Activated CD4-positive, alpha-beta T cell treated with anti-CD3 and anti-CD28 coated beads, Interleukin-2, amount 50 U/mL, for 4 hours (primary cell): ENCODE results near the gene SSTR5.

ENCODE experiments used
- DNase-seq, 2 experiments: peaks; one replicate each; pipeline ENCODE4 v3.0.0-alpha.2; 2020

The SSTR5 gene

DNA sequence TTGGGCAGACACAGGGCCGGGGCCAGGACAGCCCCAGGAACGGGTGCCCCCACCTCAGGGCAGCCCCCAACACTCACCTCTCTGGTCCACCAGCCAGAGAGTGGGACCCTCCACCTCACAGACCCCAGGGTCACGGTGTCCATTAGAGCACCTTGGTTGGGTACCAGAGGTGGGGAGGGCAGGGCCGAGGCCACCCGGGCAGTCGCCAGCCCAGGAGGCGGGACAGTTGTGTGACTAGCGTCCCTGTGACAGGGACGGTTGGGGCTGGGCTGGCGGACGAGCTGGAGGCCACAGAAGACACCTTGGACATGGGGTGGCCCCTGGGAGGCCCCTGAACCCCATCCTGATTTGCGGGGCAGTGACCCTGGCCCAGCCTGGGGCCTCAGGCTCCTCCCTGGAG is 35.2 kb downstream of the SSTR5 start:
- no peak for DNase-seq

DNA sequence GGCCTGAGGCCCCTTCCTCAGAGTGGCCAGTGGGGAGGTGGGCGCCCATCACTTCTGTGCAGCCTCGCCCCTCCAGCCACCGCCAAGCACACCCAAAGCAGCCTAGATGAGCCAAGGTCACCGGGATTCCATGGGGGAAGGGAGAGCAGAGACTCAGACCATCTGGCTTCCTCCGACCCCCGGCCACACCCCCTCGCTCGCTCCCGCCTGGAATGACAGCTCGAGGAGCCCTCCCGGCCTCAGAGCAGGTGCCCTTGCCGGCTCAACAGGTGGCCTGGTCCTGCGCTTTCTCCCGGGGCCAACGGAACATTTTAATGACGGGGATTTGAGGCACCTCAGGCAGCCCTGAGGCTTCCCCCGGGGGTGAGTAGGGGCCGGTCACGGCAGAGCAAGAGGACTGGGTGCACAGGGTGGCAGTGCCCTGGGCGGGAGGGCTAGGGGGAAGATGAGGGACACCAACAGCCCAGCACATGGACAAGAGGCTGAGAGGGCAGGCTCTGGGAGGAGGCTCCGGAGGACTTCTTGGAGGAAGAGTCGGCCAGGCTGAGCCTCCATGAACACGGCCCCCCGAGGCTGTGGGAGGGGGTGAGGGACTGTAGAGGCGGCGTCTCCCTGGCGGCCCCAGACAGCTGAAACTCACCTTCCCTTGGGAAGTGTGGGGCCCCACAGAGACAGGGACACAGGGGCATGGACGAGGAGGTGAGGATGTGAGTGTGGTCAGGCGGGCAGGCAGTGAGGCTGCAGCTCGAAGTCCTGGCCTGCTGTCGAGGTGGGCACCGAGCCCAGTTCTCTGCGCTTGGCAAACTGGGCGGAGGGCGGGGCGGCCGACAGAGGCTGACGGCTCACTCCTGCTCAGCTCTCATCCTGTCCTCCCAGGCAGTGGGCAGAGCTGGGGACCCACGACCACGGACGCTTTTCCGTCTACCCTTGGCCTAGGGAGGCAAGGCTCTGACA is 36.0 kb downstream of the SSTR5 start:
- no peak for DNase-seq

DNA sequence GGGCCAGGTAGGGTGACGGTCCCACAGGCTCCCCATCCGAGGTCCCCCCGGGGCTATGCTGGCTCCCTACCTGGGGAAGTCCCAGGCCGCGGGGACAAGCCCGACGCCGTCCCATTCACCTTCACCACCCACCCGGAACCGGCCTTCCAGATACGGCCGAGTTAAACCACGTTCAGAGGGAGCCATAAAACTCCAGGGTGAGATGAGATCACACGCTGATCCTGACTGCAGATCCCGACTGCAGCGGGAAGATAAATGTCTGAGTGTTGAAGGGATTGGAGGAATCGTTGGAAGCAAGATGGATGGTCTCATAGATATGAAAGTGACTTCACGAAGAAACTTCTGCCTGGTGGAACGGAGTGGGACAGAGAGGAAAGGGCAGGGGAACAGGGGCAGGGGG is 37.1 kb downstream of the SSTR5 start:
- DNase-seq: no peak

DNA sequence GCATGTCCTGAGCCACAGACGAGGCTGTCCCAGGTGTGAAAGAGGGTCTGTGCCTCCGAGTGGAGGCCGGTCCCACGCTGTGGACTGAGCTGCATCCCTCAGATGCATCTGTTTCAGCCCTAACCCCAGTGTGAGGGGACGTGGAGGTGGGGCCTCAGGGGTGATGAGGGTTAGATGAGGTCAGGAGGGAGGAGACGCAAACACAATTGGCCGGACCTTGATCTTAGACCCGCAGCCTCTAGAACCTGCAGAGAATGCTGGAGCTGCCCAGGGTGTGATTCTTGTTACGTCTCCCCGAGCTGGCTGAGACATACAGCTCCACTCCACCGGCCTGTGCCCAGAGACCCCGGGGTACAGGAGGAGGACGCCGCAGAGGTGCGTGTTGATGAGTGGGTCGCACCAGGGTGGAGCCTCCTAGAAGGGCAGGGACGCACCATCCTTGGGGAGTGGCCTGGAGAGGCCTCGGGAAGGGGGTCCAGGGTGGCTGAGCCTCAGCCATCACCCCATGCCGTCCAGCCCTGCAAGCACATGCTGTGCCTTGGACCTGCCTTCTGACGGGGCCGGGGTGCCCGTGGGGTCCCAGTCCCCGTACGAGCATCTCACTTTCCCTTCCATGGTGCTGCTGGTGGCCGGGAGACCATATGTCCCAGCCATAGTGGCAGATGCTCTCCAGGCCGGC is 40.1 kb downstream of the SSTR5 start:
- DNase-seq: no peak

DNA sequence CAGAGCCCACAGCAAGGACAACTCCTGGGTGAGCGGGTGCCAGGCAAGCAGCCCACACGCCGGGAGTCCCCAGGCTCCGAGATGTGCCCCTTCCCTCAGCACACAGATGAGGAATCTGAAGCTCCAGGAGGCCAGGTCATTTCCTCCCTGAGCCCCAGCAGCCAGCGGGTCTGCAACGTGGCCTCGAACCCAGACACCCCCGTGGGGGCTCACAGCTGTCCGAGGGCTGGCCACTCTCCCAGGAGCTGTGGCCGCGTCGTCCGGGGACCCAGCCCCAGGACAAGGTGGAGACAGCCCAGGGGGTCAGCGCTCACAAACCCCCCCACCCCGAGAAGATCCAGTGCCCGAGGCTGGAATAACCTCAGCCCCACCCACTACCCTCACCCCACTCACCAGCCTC is 40.9 kb downstream of the SSTR5 start:
- DNase-seq: no peak

DNA sequence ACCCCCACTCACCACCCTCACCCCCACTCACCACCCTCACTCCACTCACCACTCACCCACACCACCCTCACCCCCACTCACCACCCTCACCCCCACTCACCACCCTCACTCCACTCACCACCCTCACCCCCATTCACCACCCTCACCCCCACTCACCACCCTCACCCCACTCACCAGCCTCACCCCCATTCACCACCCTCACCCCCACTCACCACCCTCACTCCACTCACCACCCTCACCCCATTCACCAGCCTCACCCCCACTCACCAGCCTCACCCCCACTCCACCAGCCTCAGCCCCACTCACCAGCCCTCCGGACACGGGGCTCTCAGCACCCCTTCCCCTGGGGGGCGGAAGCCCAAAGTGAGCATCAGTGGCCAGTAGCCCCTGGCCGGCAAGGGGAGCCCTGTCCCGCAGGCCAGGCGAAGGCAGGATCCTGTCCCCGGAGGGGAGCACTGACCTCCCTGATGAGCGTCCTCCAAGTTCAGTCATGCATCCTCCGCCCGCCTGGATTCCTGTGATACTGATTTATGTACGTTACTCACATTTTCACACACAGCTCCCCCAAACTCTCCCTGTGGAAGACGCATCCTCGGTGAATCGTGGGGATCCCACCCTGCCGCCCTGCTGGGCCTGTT is 41.5 kb downstream of the SSTR5 start:
- DNase-seq: no peak

DNA sequence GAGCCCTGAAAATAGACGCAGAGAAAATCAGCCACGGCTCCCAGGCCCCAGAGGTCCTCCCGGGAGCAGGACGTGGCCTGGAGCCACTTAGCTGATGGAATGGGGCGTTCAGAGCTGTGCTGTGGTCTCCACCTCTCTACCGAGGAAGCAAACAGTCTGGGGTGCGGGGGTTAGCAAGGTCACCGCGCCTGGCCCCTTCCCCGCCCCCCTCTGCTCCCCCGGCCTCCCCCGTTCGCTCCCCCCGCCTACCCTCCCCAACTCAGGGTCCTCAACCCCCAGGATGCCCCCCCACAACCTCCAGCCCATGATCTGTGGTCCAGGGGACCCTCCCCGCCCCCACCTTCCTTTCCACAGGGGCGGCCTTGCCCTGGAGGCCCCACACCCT is 44.1 kb downstream of the SSTR5 start:
- DNase-seq: no peak

DNA sequence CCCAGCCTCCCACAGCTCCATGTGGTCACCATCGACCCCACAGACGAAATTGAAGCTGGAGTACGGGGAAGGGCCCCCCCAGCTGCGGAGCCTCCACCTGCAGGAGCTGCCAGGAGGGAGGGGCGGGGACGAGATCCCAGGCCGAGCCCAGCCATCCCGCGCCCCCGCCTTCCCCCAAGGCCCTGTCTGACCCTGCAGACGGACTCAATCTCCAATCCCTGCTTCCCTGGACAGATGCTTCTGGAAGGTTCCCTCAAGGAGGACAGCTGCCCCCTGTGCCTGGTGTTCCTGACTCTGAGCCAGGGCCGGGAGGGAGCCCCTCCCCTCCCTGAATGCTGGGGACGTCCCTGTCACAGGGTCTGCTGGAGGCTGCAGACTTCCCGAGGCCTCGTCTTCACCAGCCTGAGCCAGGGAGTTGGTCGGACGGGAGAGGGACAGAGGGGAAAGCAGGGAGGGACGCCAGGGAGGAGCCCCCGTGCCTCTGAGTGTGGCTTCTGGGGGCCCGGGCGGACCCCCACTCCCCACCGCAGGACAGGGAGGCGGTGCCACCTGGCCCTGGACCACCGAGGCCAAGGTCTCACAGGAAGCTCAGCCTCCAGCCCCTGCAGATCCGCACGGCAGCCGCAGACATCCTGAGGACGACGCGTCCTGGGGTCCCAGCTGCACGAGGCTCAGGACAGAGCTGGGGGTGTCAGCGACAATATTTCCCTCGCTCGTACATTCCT is 44.8 kb downstream of the SSTR5 start:
- no peak for DNase-seq

DNA sequence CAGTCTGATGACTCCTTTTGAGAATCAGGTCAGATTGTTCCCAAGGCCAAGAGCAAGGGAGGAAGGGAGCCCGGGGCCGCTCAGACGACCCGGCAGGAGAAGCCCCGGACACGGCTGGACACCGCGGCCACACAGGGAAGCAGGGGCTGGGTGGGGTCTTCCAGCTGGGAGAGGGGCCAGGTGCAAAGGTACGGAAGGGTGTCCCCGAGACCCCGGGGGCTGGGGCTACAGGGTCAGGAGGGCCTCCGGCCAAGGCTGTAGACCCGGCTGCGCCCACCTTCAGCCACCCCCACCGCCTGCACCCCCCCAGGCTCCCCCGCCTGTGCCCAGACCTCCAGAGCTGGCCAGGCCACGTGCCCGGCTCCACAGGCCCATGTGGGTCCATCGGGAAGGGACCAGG is 45.4 kb downstream of the SSTR5 start:
- DNase-seq: no peak

DNA sequence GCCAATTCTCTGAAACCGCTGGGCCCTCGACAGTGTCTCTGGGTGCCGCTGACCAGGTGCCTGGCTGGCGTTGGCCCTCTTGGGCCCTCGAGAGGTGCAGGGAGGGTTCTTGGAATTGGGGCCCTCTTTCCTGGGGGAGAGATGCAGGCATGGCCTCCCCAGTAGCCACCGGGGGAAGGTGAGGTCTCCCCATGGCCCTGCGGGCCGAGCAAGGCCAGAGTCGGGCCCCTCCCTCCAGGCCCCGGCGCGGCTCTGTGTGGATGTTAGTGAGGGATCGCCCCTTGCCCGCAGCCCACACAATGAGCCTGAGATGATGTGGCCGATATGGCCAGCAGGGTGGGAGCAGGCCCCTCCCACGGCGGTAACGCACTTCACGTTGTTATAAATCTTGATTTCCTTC is 46.6 kb downstream of the SSTR5 start:
- DNase-seq: no peak

DNA sequence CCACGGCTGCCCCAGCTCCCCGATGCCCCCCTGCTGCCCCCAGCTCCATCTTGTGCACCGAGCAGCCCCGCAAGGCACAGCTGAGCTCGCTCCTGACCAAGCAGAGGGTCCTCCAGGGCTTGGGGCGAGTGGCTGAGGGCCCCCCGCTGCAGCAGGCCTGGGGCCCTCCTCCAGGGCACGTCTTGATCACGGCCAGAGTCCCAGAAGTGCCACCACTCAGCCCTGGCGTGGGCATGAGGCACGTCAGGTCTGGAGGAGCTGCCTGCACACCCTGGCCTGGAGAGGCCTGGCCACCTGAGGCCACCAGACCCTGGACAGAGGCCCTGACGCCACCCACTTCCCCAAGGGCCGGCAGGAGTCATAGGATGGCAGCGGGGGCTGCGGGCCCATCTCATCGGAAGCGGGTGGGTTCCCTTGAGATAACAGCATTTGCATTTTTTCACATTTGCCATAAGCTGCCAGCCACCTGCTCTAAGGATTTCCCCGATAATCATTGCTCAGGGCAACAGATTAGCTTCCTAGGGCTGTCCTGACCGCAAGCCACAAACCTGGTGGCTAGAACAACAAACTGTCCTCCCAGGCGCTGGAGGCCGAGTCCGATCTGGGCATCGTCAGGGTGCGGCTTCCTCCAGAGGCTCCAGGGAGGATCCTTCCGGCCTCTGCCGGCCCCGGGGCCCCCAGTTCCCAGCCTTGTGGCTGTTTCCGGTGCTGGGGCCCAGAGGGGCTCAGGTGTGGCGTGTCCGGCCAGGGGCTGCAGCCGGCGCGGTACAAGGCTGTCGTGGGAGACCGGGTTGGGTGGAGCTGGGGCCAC is 47.4 kb downstream of the SSTR5 start:
- DNase-seq: no peak

DNA sequence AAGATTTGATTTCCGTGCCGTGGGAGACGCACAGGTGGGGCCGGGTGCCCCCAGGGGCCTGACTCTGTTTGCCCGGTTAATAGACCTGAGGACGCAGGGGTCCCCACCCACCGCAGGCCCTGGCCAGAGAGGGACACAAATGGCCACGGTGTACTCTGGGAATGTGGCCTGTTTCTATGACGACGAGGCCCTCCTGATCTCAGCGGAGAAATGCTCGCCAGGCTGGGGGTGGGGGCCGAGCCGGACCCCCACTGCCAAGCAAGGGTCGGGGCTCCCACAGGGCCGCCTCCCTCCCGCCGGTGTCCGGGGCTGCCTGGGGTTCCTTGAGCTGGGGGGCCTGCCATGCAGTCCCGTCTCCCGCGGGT is 48.0 kb downstream of the SSTR5 start:
- no peak for DNase-seq

DNA sequence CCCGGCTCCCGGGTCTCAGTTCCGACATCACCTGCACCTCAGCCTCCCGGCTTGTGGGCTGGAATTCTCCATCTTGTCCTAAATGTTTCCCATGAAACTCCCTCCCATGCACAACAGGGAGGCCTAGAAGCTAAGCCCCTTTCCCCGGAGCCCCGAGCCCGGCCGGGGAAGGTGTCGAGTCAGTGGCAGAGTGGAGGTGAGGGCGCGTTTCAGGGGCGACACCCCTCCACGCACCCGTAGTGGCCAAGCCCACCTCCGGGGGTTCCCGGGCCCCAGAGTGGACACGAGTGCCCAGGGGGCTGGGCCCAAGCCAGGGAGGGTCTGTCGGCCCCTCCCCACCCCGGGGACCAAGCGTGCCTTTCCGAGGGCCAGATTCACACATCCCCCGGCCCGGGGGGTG is 48.5 kb downstream of the SSTR5 start:
- DNase-seq: no peak

DNA sequence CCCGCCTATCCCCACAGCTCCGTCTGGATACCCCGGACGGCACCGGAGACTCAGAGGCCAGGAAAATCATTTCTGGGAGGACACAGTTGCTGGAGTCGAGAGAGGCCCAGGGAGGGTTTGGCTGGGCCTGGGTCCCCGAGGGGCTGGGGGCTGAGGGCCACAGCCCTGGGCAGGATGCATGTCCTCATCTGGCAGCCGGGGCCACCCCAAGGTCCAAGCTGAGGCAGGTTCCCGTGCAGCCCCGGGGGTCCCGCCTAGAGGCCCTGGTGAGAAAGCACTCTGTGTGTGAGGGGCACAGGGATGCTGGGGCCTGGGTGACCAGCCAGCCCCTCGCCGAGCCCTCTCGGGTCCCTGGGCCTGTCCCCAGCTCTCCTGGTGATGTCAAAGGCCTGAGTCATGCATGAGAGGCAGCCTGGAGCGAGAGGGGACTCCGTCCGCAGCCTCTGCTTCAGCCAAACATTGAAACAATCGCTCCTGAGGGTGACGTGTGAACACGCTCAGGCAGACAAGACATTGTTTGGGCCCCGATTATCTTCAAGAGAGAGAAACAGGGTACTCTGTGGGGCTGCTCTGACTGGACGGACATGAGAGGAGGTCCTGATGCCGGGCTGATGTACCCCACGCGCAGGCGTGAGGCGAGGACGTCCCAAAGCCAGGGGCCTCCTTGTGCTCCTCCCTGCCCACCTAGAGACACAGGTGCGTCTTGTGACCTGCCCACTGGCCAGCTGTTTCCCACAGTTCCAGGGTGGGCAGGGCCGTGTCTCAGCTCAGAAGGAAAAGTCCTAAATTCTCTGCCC is 49.3 kb downstream of the SSTR5 start:
- no peak for DNase-seq

DNA sequence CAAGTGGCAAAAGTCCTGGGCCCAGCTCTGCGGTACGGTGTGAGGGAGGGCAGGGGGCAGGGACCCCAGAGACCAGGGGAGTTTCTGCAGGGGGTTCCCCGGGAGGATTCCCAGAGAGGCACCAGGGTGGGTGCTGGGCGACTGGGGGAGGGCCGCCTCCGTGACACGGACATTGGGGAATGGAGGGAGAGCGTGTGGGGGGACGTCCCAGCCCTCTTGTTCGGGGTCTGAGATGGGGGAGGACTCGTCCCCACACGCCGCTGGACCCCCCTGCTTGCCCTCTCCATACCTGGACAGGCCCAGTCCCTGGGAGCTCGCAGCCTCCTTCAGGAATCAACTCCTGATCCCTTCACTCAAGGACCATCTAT is 49.8 kb downstream of the SSTR5 start:
- DNase-seq: no peak

DNA sequence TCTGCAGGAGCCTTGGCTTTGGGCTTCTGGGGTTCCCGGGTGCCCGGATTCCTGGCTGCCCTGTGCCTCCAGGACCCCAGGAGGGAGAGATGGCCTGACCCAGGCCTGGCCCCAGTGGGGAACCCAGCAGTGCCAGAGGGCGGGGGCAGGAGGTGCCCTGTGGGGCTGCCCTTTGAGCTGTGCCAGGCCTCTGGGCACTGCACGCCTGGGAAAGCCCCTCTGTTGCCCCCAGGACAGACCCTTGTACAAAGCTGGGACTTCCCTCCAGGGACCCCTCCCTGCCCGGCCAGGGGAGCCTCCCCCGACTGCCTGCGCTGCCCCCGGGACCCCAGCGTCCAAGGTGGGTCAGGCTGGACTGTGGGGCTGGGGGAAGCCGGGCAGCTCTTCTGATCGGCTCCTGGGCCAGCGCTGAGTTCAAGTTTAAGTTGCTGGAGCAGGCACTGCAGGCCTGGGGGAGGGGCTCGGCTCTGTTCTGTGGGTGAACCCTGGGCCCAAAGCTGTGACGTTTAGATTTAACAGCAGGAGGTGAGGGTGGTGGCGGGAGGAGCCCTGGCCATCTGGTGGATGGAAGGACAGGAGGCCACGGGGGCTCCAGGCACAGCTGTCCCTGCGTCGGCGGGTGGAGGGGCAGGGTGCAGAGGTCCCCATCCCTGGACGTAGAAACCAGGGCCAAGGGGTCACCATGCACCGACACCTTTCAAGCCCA is 51.1 kb downstream of the SSTR5 start:
- no peak for DNase-seq

DNA sequence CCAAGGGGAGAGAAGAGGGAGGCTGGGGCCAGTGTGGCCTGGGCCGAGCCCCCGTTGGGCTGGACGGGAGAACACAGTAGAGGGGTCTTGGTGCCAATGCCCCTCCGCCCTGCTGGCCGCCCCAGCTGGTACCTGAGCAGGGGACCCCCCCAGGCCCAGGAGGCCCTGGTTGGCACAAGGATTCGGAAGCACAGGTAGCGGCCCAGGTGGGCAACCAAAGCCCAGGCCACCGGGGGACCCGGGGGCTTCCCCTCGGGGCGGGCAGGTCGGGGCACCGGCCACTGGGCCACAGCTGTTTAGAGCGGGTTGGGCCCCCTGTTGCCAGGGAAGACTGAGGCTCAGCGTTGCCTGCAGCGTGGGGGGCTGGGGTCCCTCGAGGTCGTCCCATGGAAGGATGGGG is 51.7 kb downstream of the SSTR5 start:
- no peak for DNase-seq

DNA sequence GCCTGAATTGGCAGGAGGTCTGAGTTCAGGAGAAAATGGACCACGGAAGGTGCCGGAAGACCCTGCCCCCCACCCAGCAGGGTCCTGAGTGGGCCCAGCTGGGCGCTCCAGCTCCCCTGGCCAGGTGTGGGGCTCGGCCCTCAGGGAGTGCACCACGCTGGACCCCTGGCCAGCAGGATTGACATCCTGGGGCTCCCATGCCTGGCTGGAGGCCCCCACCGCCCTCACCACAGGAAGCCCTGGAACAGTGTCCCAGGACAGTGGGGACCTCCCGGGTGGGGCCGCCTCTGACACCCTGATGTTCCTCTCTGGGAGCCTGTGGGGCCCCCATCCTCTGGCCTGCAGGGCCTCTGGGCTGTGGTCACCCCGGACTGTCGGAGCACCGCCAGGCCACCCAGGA is 52.2 kb downstream of the SSTR5 start:
- no peak for DNase-seq

DNA sequence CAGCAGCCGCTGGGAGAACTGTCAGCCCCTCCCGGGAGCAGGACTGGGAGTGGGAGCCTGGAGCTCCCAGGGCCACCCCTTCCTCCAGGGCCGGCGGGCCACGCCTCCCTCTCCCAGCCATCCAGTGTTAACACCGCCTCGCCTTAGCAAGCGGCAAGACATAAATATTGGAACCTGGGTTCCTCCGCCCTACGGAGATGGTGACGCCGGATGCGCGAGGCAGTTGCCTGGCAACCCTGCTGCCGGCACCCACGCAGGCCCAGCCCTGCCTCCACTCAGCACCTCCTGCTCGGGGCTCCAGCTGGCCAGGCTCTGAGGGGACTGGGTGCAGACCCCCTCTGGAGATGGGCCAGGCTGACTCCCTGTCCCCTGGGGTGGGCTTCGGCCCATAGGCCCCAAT is 52.9 kb downstream of the SSTR5 start:
- DNase-seq: peak in 1 of 2 experiments; percentile 11

DNA sequence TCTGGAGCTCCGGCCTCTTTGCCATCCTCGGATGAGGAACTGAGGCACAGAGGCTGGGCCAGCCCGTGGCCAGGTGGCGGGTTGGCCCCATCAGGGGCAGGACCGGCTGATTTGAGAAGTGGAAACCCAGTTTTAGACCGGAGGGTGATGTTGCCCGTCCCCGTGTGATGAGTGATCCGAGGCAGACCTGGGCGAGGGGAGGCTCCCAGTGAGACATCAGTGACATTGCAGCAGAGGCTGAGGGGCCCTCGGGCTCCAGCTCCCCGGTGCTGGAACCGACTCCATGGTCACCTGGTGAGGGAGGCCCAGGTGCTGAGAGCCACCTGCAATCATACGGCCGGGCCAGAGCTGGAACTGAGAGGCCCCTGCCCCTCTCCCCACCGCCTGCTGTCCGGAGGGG is 53.5 kb downstream of the SSTR5 start:
- no peak for DNase-seq

DNA sequence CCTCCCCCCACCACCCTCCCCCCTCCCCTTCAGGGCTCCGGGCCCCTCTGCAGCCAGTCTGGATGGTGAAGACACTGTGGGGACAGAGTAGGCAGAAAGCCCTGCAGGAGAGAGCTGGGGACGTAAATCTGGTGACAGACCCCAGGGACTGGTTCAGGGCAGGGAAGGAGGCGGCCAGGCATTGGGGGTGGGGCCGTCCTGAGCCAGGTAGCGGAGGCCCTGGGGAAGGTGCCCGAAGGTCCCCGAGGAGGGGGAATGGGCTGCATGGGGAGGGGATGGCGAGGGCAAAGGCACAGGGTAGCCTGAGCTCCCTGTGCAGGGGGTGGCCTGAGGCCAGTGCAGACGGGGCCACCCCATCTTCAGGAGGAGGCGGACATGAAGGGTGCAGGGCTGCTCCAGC is 54.0 kb downstream of the SSTR5 start:
- DNase-seq: no peak
